ENCODE measurements around the gene C12orf42.
A peak's percentile ranks its signal among the peaks of the same experiment; 100 is the strongest.

Gene C12orf42

DNA sequence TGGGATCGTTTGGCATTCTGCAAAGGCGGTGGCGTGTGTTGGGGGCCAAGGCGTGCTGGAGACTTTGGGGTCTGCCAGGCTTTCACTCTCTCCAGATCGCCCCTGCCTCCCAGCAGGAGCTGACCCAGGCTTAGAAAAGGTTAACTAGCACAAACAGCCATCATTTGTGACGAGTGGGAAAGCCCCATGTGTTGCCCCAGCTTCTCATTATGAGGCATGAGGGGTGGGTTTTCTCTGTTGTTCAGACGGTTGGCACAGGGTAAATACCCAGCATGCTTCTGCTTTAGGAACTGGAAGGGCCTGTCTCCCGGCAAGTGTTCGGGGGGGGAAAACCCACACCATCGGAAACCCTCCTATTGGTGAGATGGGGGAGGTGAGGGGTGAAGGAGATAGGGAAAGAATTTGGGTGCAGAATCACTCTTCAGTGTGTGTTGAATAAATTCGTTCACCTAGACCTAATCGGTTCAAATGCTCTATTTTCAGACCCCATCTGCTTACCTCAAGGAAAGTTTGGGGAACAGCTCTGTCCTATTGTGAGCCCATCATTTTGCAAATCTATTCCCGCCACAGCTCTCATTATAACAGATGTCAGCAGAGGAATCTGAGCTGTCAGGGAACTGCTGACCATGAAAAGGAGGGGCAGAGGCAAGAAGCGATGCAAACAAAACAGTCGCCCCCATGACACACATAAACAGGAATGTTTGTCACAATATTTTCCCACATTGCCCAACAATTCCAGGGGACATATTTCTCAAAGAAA, 34.7 kb upstream of the C12orf42 start:
- no peak for ATAC-seq (ENCODE audit: low read depth)
- no peak overlapping the region for H3K4me3 ChIP-seq (ENCODE audit: severe bottlenecking)
- no peaks in the 10 kb centered on the region for H3K9me3 ChIP-seq (ENCODE audit: severe bottlenecking)
- H3K4me1 ChIP-seq (ENCODE audit: insufficient read depth, poor library complexity, severe bottlenecking), result no peaks in the 10 kb centered on the region
- DNase-seq (ENCODE audit: low spot score), result no peak
- H3K27me3 ChIP-seq (ENCODE audit: insufficient read depth, poor library complexity, severe bottlenecking), result peaks cover 3% of the 10 kb centered on the region
- no peaks in the 10 kb centered on the region for H3K36me3 ChIP-seq (ENCODE audit: low read depth)
- no peak for TF ChIP-seq CTCF (IDR thresholded peaks at IDR 0.05; ENCODE audit: poor library complexity, severe bottlenecking)
- no peak overlapping the region for H3K27ac ChIP-seq (ENCODE audit: poor library complexity, severe bottlenecking)

- H3K4me3 ChIP-seq (ENCODE audit: severe bottlenecking), result no peak overlapping the region
- H3K36me3 ChIP-seq (ENCODE audit: low read depth), result no peaks in the 10 kb centered on the region
- no peak for TF ChIP-seq CTCF (IDR thresholded peaks at IDR 0.05; ENCODE audit: poor library complexity, severe bottlenecking)
- no peaks in the 10 kb centered on the region for H3K9me3 ChIP-seq (ENCODE audit: severe bottlenecking)
- peaks cover 3% of the 10 kb centered on the region for H3K27me3 ChIP-seq (ENCODE audit: insufficient read depth, poor library complexity, severe bottlenecking)
- DNase-seq (ENCODE audit: low spot score) (no peak), ATAC-seq (ENCODE audit: low read depth) (no peak)
- H3K4me1 ChIP-seq (ENCODE audit: insufficient read depth, poor library complexity, severe bottlenecking), result no peaks in the 10 kb centered on the region
- H3K27ac ChIP-seq (ENCODE audit: poor library complexity, severe bottlenecking), result no peak overlapping the region
These were observed 33.5 kb upstream of the C12orf42 start for GRCh38 chr12:103529306-103529705.

DNA sequence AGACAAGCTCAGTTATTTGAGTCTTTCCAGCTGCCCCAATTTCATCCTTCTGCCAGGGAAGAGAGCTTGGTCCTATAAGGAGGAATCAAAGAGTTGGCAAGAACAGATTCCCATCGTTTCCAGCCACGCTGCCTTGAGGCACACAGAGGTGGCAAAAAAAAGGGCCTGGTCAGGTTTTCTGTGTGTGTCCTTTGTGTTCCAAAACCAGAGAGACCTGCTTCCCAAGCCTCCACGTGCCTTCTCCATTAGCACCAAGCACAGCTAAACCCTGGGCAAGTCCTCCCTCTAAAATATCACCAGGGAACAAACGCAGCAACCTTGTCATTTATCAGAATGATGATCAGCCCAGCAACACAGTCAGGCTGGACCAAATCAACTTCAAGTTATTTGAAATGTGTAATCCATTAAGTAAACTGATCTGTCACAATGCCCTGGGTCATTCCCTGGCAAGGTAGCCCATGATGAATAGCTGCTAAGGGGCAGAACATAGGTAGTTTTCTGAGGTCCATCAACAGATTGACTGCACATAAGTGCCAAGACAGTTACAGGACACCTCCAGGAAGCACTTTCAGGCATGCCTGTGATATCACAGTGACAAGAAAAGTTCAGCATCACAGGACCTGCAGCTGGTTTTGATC, 28.6 kb upstream of the C12orf42 start:
- H3K4me3 ChIP-seq (ENCODE audit: severe bottlenecking), result no peak overlapping the region
- no peaks in the 10 kb centered on the region for H3K36me3 ChIP-seq (ENCODE audit: low read depth)
- no peaks in the 10 kb centered on the region for H3K27me3 ChIP-seq (ENCODE audit: insufficient read depth, poor library complexity, severe bottlenecking)
- DNase-seq (ENCODE audit: low spot score), result no peak
- no peak for TF ChIP-seq CTCF (IDR thresholded peaks at IDR 0.05; ENCODE audit: poor library complexity, severe bottlenecking)
- no peaks in the 10 kb centered on the region for H3K9me3 ChIP-seq (ENCODE audit: severe bottlenecking)
- no peaks in the 10 kb centered on the region for H3K4me1 ChIP-seq (ENCODE audit: insufficient read depth, poor library complexity, severe bottlenecking)
- H3K27ac ChIP-seq (ENCODE audit: poor library complexity, severe bottlenecking), result no peak overlapping the region
- ATAC-seq (ENCODE audit: low read depth), result no peak

GRCh38 chr12:103523771-103524170, 28.0 kb upstream of the C12orf42 start:
- Histone ChIP-seq H3K27me3 (ENCODE audit: insufficient read depth, poor library complexity, severe bottlenecking) (no peaks in the 10 kb centered on the region), H3K4me1 (ENCODE audit: insufficient read depth, poor library complexity, severe bottlenecking) (no peaks in the 10 kb centered on the region), H3K36me3 (ENCODE audit: low read depth) (no peaks in the 10 kb centered on the region), H3K4me3 (ENCODE audit: severe bottlenecking) (no peak overlapping the region), H3K27ac (ENCODE audit: poor library complexity, severe bottlenecking) (no peak overlapping the region), H3K9me3 (ENCODE audit: severe bottlenecking) (no peaks in the 10 kb centered on the region)
- ATAC-seq (ENCODE audit: low read depth) (peak; percentile 41; the same call in 2 of the 3 replicates), DNase-seq (ENCODE audit: low spot score) (no peak)
- no peak for TF ChIP-seq CTCF (IDR thresholded peaks at IDR 0.05; ENCODE audit: poor library complexity, severe bottlenecking)

All from RWPE2 (cell line).